Stomach (tissue), 19 donors: ENCODE results near the gene SYT10. TPM values are rescaled to one million over a fixed set of nuclear protein-coding genes. Genes with fewer than 3 reads are reported as not detected.

ENCODE experiments used
- DNase-seq, 2 donors: peaks; one replicate each; pipeline versions ENCODE4 v3.0.0 to v3.0.0-alpha.2; 2013 to 2019
- H3K27ac ChIP-seq, 5 donors: fragments of 200-600 bp in 4 of 5; sonication (generic) in 4 of 5; one replicate each; pipeline ENCODE4 v1.5.1; 2013 to 2019; ENCODE audit warnings: mild to moderate bottlenecking in 1 of 5, moderate library complexity in 1 of 5
- H3K27me3 ChIP-seq, 3 donors: fragments of 200-600 bp; sonication (generic); one replicate each; pipeline ENCODE4 v1.5.1; 2017 to 2019; ENCODE audit warnings: mixed run types in 1 of 3
- H3K36me3 ChIP-seq, 4 donors: fragments of 200-600 bp; sonication (generic); 1 replicate in 3 of 4; 2 replicates in 1 of 4; pipeline ENCODE4 v1.5.1; 2016 to 2019
- H3K4me1 ChIP-seq, 4 donors: fragments of 200-600 bp; sonication (generic); one replicate each; pipeline ENCODE4 v1.5.1; 2016 to 2019
- H3K4me3 ChIP-seq, 4 donors: fragments of 200-600 bp; sonication (generic) in 3 of 4; one replicate each; pipeline ENCODE4 v1.5.1; 2016 to 2019; ENCODE audit warnings: mild to moderate bottlenecking in 1 of 4
- H3K9me3 ChIP-seq, 4 donors: fragments of 200-600 bp; sonication (generic); one replicate each; pipeline ENCODE4 v1.5.1; 2016 to 2019
- CTCF ChIP-seq, 7 experiments: fragments of 450-650 bp in 4 of 7; fragments of 200-600 bp in 3 of 7; sonication (generic) in 3 of 7; IDR thresholded peaks; one replicate each; pipeline ENCODE4 v1.5.1; 2016 to 2019; ENCODE audit warnings: antibody characterized with exemption in 7 of 7, control low read depth in 2 of 7, mild to moderate bottlenecking in 1 of 7
- EP300 ChIP-seq: sonication (generic); formaldehyde crosslinking; IDR thresholded peaks from one replicate; pipeline ENCODE4 v1.6.1; 2017; ENCODE audit warnings: antibody characterized with exemption
- POLR2A ChIP-seq, 4 donors: fragments of 450-650 bp; IDR thresholded peaks; one replicate each; pipeline ENCODE4 v1.6.1; 2016; ENCODE audit warnings: antibody characterized with exemption in 4 of 4, control low read depth in 2 of 4, mild to moderate bottlenecking in 1 of 4, moderate library complexity in 1 of 4
- POLR2AphosphoS5 ChIP-seq, 3 donors: sonication (generic); formaldehyde crosslinking; IDR thresholded peaks; one replicate each; pipeline ENCODE4 v1.6.1; 2016; ENCODE audit warnings: antibody characterized with exemption in 3 of 3
- WGBS, 5 donors: extraction: QIAGEN DNeasy Blood & Tissue Kit in 3 of 5; methylation state at CpG; one replicate each; pipeline versions ENCODE4 v1.1.5 to v1.1.7; 2013 to 2018; 5-methylcytosine and 5-hydroxymethylcytosine counted together
- intact Hi-C: fragments of 100-400 bp; cut with DNase I; formaldehyde crosslinking; loops from one replicate; pipeline ENCODE4 v1.15.1; 2023; ENCODE audit warnings: low total_unique reads
- long read RNA-seq, 10 donors: transcript quantifications; one replicate each; lab custom pipeline, GENCODE V29; 2026
- polyA plus RNA-seq, 3 donors: library from polyadenylated mRNA; stranded (reverse); fragments of 200-250 nt; gene quantifications; one replicate each; pipeline ENCODE4 v1.2.3, GENCODE V29; 2013
- total RNA-seq, 5 donors: library from RNA; depleted of rRNA; stranded (reverse); fragments of >200 nt; gene quantifications; one replicate each; pipeline versions ENCODE4 v1.1.0 to v1.2.3, GENCODE V29; 2014 to 2016
- donor health status: healthy with polysubstance abuse.
- donor health status: Bipolar disorder and iron deficiency.
- donor health status: healthy.

Gene SYT10
- total RNA-seq (1 to 10 TPM in 1 of 5 donors, under 1 TPM in 1, not detected in 3; 0.14 to 2.8 TPM), polyA plus RNA-seq (under 1 TPM; 0.03 to 0.46 (median 0.19) TPM)
- long read RNA-seq, donor 1: 0 reads
- long read RNA-seq, donor 2: 0 reads
- long read RNA-seq, donor 3: 0 reads
- long read RNA-seq, donor 4: 0 reads
- long read RNA-seq, donor 5: 0 reads
- long read RNA-seq, donor 6: 0 reads
- long read RNA-seq, donor 7: 0 reads
- long read RNA-seq, donor 8: 0 reads
- long read RNA-seq, donor 9: 0 reads
- long read RNA-seq, donor 10: 0 reads

- Histone ChIP-seq H3K4me3 (peak within 1 kb of the TSS; percentile 48 to 74 (median 62)), H3K27me3 (peaks cover 0 to 39% (median 27%) of the 10 kb centered on the region in 3 donors), H3K4me1 (peaks cover 10 to 21% (median 19%) of the 10 kb centered on the region in 4 donors), H3K27ac (peak within 1 kb of the TSS in 4 of 5 donors; percentile 4 to 59 (median 32)), H3K9me3 (peaks cover 0 to 7% (median 0%) of the 10 kb centered on the region in 4 donors), H3K36me3 (no peaks in the 10 kb centered on the region)
- intact Hi-C loops: no loop called here
- DNase-seq: peak in 1 of 2 donors; percentile 76
- TF ChIP-seq CTCF (IDR thresholded peaks at IDR 0.05): no peak
- no peak for TF ChIP-seq POLR2AphosphoS5 (IDR thresholded peaks at IDR 0.05)
- no peak for TF ChIP-seq EP300
- no peak for TF ChIP-seq POLR2A (IDR thresholded peaks at IDR 0.05)
- WGBS, 5 donors: 2 to 6% (median 4%) methylated on average over 30 to 49 of the region's 49 CpGs
These were observed at the start of gene SYT10 for GRCh38 chr12:33439587-33440011. Gene SYT10, minus strand, starts transcription at chr12:33439819. Its CDS starts 297 bp downstream, at chr12:33439522.

GRCh38 chr12:33488036-33488435 lies 48.4 kb upstream of the SYT10 start:
- Histone ChIP-seq H3K4me1 (no peaks in the 10 kb centered on the region), H3K9me3 (peaks cover 0 to 6% (median 4%) of the 10 kb centered on the region in 4 donors), H3K27ac (no peak overlapping the region), H3K36me3 (no peaks in the 10 kb centered on the region), H3K4me3 (no peak overlapping the region), H3K27me3 (no peaks in the 10 kb centered on the region)
- DNase-seq: no peak
- TF ChIP-seq CTCF (IDR thresholded peaks at IDR 0.05): no peak
- TF ChIP-seq EP300: no peak
- TF ChIP-seq POLR2AphosphoS5 (IDR thresholded peaks at IDR 0.05): no peak
- TF ChIP-seq POLR2A (IDR thresholded peaks at IDR 0.05): no peak
- 18 to 40% (median 33%) methylated on average over 1 of the region's 1 CpG for WGBS, 5 donors
- intact Hi-C loops: no loop called here

- no peaks in the 10 kb centered on the region for H3K36me3 ChIP-seq
- H3K27ac ChIP-seq: no peak overlapping the region
- intact Hi-C loops: no loop called here
- no peaks in the 10 kb centered on the region for H3K27me3 ChIP-seq
- H3K9me3 ChIP-seq: no peaks in the 10 kb centered on the region
- no peaks in the 10 kb centered on the region for H3K4me1 ChIP-seq
- WGBS, 5 donors: 50 to 64% (median 56%) methylated on average over 2 of the region's 2 CpGs
- TF ChIP-seq CTCF (IDR thresholded peaks at IDR 0.05) (no peak), EP300 (no peak), POLR2AphosphoS5 (IDR thresholded peaks at IDR 0.05) (no peak), POLR2A (IDR thresholded peaks at IDR 0.05) (no peak)
- no peak overlapping the region for H3K4me3 ChIP-seq
- peak in 1 of 2 donors; percentile 3 for DNase-seq
These were observed 46.4 kb upstream of the SYT10 start for GRCh38 chr12:33486058-33486457.

- Histone ChIP-seq H3K36me3 (no peaks in the 10 kb centered on the region), H3K4me1 (no peaks in the 10 kb centered on the region), H3K27ac (no peak overlapping the region), H3K4me3 (no peak overlapping the region), H3K9me3 (no peaks in the 10 kb centered on the region), H3K27me3 (no peaks in the 10 kb centered on the region)
- TF ChIP-seq CTCF (IDR thresholded peaks at IDR 0.05): no peak
- no peak for TF ChIP-seq POLR2A (IDR thresholded peaks at IDR 0.05)
- no peak for TF ChIP-seq EP300
- TF ChIP-seq POLR2AphosphoS5 (IDR thresholded peaks at IDR 0.05): no peak
- no peak for DNase-seq
- 24 to 53% (median 42%) methylated on average over 1 of the region's 1 CpG for whole genome bisulfite sequencing, 5 donors
- intact Hi-C loops: no loop called here
These were observed 44.5 kb upstream of the SYT10 start for GRCh38 chr12:33484161-33484560.
